ENCODE data around the gene SIX5. TPM values are rescaled to one million over a fixed set of nuclear protein-coding genes. Genes with fewer than 3 reads are reported as not detected.
A peak's percentile ranks its signal among the peaks of the same experiment; 100 is the strongest.

The SIX5 gene
- total RNA-seq, 1 experiment from 2014 or later, result 22.1 TPM

DNA sequence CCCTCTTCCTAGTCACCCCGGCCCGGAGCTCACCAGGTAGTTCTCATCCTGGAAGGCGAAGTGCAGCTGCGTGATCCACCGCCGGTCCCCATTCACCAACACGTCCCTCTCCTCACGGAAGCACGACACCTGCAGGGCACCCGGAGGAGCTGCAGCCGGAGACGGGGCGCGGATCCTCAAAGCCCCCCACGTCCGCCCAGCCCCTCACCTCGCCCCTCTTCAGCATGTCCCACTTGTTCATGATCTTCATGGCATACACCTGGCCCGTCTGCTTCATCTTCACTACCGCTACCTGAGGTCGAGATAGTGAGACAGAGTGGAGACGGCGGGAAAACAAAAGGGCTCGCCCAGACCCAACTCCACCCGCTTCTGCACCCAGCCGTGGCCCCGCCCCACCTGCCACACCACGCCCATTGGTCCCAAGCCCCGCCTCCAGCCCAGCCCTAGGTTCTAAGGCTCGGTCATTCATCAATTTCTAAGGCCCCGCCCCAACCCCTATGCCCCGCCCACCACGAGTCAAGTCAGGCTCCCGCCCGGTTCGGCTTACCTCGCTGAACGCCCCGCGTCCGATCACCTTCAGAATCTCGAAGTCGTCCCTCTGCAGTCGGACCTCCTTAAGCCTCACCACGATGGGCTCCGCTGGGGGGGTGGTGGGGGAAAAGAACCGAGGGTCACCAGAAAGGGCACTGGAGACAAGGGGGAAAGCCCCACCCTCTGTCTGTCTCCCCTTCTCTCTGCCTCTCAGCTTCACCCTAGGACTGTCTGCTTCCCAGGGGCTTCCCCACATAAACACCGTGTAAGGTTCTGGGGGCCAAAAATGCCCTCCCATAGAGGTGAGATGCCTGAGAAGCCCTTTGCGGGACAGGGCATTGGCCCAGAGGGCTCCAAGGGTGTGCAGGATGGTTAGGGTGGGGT, 10.4 kb upstream of the SIX5 start:
- in situ Hi-C loops (cut with HindIII; ENCODE audit: low sequenced_read_pairs), result no loop called here
- peak; percentile 42 for DNase-seq (ENCODE audit: low spot score)

DNA sequence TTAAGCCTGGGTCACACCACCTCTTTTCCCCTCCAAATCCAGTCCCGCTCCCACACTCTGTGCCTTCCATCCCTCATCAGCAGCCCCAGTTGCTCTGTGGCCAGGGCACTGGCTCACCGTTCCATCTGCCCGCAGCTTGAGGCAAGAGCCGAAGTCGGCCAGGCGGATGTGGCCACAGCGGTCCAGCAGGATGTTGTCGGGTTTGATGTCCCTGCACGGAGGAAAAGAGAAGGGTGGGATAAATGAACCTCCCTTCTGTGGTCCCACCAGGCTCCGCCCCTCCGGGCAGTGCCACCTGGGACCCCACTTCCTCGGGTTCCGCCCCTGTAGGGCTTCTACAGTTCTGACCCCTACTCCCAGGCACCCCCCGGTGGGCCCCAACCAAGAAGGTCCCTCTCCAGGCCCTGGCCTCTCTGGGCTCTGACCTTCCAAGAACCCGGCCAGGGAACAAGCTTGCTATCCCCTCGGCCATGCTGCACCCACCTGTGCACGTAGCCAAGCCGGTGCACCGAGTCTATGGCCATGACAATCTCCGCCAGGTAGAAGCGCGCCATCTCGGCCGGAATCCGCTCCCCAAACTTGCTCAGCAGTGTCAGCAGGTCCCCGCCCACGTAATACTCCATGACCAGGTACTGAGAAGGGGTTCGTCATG, 9.1 kb upstream of the SIX5 start:
- in situ Hi-C loops (cut with HindIII; ENCODE audit: low sequenced_read_pairs), result no loop called here
- DNase-seq (ENCODE audit: low spot score), result no peak

GRCh38 chr19:45777395-45777961, 8.4 kb upstream of the SIX5 start:
- no peak for DNase-seq (ENCODE audit: low spot score)
- in situ Hi-C loops (cut with HindIII; ENCODE audit: low sequenced_read_pairs), result no loop called here

DNA sequence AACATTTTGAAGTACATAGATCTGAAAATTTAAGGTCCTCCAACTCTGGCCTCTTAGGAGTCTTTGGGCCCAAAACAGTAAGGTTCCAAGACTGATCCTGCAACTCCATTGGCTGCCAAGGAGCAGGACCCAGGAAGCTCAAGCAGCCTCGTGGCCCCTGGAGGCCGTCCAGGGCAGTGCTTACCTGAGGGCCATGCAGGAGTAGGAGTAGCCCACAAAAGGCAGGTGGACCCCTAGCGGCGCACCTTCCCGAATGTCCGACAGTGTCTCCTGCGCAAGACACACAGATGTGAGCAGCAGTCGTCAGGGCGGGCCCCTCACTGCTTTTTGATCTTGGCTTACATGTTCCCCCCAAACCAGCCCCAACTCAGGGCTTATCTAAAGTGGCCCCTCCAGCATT, 5.7 kb upstream of the SIX5 start:
- in situ Hi-C loops (cut with HindIII; ENCODE audit: low sequenced_read_pairs), result no loop called here
- no peak for DNase-seq (ENCODE audit: low spot score)

DNA sequence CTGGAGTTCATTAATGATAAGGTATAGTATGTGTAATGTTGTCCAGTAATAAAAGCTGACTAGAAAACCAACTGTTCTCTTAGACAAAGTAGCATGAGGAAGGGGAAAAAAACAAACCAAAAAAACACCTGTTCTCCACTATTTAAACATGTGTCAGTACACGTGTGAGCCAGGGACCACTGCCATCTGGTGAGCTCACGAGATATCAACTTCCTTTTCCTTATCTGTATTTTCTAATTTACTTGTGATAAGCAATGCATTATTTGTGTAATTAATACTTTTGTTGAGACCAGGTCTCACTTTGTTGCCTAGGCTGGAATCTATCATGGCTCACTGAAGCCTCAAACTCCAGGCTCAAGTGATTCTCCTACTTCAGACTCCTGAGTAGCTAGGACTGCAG, 4.3 kb upstream of the SIX5 start:
- DNase-seq (ENCODE audit: low spot score), result no peak
- in situ Hi-C loops (cut with HindIII; ENCODE audit: low sequenced_read_pairs), result no loop called here

DNA sequence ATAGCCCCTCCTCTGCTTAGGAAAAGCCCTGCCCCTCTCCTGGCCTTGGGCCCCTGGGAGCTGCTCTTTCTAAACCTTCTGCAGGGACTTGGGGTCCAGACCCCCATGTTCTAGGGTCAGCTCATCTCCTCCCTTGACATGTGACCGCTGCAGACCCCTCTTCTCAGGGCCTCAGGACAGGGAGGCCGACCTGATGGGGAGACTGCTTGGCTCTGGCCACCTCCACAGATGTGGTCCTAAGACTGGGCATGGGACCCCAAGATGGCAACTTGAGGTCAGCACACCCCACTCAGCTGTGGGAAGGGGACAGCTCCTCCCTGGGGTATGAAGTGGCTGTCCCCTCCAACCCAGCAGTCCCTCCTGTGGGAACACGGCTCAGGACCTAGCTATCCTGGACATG, 3.9 kb upstream of the SIX5 start:
- in situ Hi-C loops (cut with HindIII; ENCODE audit: low sequenced_read_pairs), result no loop called here
- DNase-seq (ENCODE audit: low spot score), result no peak

- DNase-seq (ENCODE audit: low spot score), result no peak
- in situ Hi-C loops (cut with HindIII; ENCODE audit: low sequenced_read_pairs), result no loop called here
Measured at GRCh38 chr19:45772130-45772840, 3.2 kb upstream of the SIX5 start.

DNA sequence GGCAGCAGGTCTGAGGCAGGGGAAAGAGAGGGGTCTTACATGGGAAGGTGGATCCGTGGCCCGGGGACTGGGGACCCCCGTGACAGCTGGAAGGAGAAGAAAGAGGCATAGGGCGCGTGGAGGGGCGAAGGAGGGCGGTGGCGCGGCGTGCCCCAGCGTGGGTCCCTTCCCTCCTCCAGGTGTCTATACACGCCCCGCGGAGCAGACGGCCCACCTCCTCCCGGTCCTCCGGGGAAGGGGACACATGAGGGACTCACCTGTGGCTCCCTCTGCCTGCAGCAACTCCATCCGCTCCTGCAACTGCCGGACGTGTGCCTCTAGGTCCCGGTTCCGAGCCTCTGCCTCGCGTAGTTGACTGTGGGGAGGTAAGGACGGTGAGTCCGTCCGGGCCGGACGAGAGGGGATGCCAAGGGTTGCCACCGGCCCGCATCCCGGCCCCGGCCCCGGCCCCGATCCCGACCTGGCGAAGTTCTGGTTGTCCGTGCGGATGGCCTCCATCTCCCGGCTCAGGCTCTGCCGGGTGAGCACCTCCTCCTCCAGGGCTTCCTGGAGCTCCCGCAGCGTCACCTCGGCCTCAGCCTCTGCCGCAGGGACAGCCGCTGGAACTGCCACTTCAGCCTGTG, 2.4 kb upstream of the SIX5 start:
- in situ Hi-C loops (cut with HindIII; ENCODE audit: low sequenced_read_pairs), result no loop called here
- no peak for DNase-seq (ENCODE audit: low spot score)

DNA sequence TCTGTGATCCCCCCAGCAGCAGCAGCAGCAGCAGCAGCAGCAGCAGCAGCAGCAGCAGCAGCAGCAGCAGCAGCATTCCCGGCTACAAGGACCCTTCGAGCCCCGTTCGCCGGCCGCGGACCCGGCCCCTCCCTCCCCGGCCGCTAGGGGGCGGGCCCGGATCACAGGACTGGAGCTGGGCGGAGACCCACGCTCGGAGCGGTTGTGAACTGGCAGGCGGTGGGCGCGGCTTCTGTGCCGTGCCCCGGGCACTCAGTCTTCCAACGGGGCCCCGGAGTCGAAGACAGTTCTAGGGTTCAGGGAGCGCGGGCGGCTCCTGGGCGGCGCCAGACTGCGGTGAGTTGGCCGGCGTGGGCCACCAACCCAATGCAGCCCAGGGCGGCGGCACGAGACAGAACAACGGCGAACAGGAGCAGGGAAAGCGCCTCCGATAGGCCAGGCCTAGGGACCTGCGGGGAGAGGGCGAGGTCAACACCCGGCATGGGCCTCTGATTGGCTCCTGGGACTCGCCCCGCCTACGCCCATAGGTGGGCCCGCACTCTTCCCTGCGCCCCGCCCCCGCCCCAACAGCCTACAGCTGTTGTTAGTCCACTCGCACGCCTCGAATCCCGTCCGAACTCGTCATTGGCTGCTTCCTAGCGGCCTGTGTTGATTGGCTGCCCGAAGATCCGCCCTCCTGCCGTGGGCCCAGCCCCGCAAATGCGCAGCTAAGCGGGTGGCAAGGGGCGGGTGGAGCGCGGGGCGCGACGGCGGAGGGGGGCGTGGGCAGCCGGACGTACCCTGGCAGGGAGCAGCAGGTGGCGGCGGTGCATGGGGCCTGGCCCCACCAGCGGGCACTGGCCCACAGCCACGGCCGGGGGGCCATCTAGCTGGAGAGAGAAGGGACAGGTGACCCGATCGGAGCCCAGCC, 1.4 kb upstream of the SIX5 start:
- in situ Hi-C loops (cut with HindIII; ENCODE audit: low sequenced_read_pairs), result no loop called here
- DNase-seq (ENCODE audit: low spot score), result peak; percentile 83

DNA sequence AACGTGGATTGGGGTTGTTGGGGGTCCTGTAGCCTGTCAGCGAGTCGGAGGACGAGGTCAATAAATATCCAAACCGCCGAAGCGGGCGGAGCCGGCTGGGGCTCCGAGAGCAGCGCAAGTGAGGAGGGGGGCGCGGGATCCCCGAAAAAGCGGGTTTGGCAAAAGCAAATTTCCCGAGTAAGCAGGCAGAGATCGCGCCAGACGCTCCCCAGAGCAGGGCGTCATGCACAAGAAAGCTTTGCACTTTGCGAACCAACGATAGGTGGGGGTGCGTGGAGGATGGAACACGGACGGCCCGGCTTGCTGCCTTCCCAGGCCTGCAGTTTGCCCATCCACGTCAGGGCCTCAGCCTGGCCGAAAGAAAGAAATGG, 754 bp upstream of the SIX5 start:
- in situ Hi-C loops (cut with HindIII; ENCODE audit: low sequenced_read_pairs), result no loop called here
- peak; percentile 39 for DNase-seq (ENCODE audit: low spot score)

- no peak for DNase-seq (ENCODE audit: low spot score)
- in situ Hi-C loops (cut with HindIII; ENCODE audit: low sequenced_read_pairs), result no loop called here
Measured at GRCh38 chr19:45768655-45768983, 433 bp downstream of the SIX5 start.

- DNase-seq (ENCODE audit: low spot score), result peak; percentile 45
- in situ Hi-C loops (cut with HindIII; ENCODE audit: low sequenced_read_pairs), result no loop called here
Measured at GRCh38 chr19:45767881-45768654, 984 bp downstream of the SIX5 start.

DNA sequence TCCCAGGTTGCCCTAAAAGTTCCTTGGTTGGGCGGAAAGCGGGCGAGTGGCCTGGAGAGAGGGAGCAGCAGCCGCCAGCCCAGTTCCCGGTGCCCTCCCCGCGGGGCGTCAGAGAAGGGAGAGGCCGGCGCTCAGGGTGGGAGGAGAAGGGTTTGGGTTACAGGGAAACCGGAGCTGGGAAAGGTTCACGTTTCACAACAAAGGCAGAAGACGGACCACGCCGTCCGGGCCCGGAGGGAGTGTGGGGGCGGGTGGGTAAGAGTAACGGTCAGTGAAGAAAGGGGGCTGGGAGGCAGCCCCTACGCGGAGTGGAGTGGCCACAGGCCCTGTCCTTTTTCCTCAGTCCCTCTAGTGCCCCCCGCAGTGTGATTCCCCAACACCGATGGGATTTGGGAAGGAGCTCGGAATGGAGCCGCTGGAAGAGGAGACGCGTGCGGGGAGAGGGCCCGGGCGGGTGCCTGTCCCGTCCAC, 1.6 kb downstream of the SIX5 start:
- in situ Hi-C loops (cut with HindIII; ENCODE audit: low sequenced_read_pairs), result no loop called here
- DNase-seq (ENCODE audit: low spot score), result peak; percentile 34

DNA sequence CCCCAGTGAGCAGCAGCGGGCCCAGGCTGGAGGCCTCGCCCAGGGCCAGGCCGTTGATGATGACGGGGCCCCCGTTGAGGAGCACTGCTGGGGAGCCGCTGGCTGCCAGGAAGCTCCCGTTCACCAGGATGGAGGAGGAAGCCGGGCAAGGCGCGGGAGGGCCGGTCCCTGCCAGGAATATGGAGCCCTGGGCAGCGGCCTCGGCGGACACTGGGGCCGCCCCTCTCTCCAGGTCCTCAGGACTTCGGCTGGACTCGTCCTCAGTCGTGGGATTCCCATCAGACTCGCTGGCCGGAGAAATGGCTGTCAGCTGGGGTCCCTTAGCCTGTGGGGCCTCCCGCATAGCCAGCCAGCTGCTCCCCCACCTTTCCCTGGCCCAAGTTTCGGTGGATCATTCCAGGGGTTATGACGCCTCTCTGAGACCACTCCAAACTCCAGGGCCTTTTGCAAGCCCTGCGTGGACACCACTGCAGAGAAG, 2.1 kb downstream of the SIX5 start:
- no peak for DNase-seq (ENCODE audit: low spot score)

GRCh38 chr19:45766296-45766868, 2.7 kb downstream of the SIX5 start:
- in situ Hi-C loops (cut with HindIII; ENCODE audit: low sequenced_read_pairs), result no loop called here
- DNase-seq (ENCODE audit: low spot score), result no peak

More for the DNA sequence above, 2.1 kb downstream of the SIX5 start:
- in situ Hi-C loops (cut with HindIII; ENCODE audit: low sequenced_read_pairs), result no loop called here

DNA sequence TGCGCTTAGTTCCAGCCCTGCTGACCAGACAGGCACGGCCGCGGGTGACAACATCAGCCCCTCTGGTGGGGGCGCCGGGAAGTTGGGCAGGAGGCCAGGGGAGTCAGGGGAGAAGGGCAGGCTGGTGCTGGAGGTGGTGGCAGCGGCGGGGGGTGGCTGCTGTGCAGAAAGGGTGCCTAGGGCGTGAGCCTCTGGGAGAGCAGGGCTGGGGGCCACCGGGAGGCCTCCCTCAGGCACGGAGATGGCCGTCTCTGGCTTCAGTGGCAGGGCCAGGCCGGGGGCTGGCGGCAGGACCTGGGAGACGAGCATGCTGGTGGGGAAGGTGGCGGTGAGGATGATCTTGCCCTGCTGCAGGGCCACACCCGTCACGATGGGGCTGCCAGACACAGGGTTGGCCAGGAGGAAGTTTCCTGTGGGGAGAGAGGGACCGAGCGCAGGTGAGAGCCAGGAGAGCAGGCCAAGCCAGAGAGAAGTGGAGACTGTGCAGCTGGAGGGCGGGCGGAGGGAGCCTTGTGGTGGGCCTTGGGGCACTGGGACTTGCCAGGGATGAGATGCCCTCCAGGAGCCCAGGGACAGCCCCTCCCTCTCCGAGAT, 3.3 kb downstream of the SIX5 start:
- DNase-seq (ENCODE audit: low spot score), result no peak
- in situ Hi-C loops (cut with HindIII; ENCODE audit: low sequenced_read_pairs), result no loop called here

All from G401 (cell line).